OCI-LY7 (cell line): Measurements from ENCODE around the gene KCNMA1.

Source experiments
- CTCF ChIP-seq: fragments of 200-600 bp; sonication (generic); conservative IDR thresholded peaks from 2 replicates; pipeline ENCODE4 v1.5.1; 2014; ENCODE audit warnings: mild to moderate bottlenecking, antibody characterized with exemption, low read length, moderate library complexity, mixed read lengths
- EZH2phosphoT487 ChIP-seq: fragments of 200-600 bp; sonication (generic); IDR thresholded peaks from 2 replicates; pipeline ENCODE4 v1.6.1; 2018; ENCODE audit warnings: low read depth, borderline replicate concordance, mild to moderate bottlenecking, mixed run types, antibody characterized with exemption, low read length, moderate library complexity, mixed read lengths

GRCh38 chr10:77560471-77560870, 77.1 kb downstream of the KCNMA1 start:
- TF ChIP-seq CTCF (no peak), EZH2phosphoT487 (no peak)
